ENCODE results near the gene BMP7. TPM values are rescaled to one million over a fixed set of nuclear protein-coding genes. Genes with fewer than 3 reads are reported as not detected.

The BMP7 gene
- total RNA-seq, 2 experiments from 2014 or later = not detected

GRCh38 chr20:57208198-57208597 lies 58.2 kb downstream of the BMP7 start:
- H3K27ac Mint-ChIP-seq = no peak overlapping the region
- no peak overlapping the region for H3K4me3 Mint-ChIP-seq
- no peak for ATAC-seq (ENCODE audit: poor library complexity)
- H3K36me3 Mint-ChIP-seq (ENCODE audit: low read depth) = no peaks in the 10 kb centered on the region
- no peaks in the 10 kb centered on the region for H3K4me1 Mint-ChIP-seq (ENCODE audit: low read depth)
- DNase-seq = no peak
- ChIA-PET POLR2A (no interaction called here), CTCF (no interaction called here)
- Histone ChIP-seq H3K27me3 (ENCODE audit: control insufficient read depth in 1 of 2, insufficient read depth in 2 of 2, low read length in 2 of 2) (peaks cover 0 to 4% of the 10 kb centered on the region in 2 experiments), H3K27ac (ENCODE audit: low read depth in 1 of 2, low read length in 2 of 2) (no peak overlapping the region), H3K4me3 (ENCODE audit: low read length) (no peak overlapping the region), H3K36me3 (ENCODE audit: insufficient read depth, low read length) (no peaks in the 10 kb centered on the region), H3K9me3 (ENCODE audit: control insufficient read depth in 1 of 2, insufficient read depth in 1 of 2, low read length in 2 of 2) (peaks cover 0 to 4% of the 10 kb centered on the region in 2 experiments), H3K4me1 (ENCODE audit: insufficient read depth, low read length) (no peaks in the 10 kb centered on the region)
- H3K9me3 Mint-ChIP-seq = no peaks in the 10 kb centered on the region
- H3K27me3 Mint-ChIP-seq = peaks cover 23% of the 10 kb centered on the region
- intact Hi-C loops (cut with DNase I, micrococcal nuclease) = no loop called here
- TF ChIP-seq CTCF (IDR thresholded peaks at IDR 0.05) = no peak

- Histone ChIP-seq H3K27ac (ENCODE audit: low read depth in 1 of 2, low read length in 2 of 2) (no peak overlapping the region), H3K36me3 (ENCODE audit: insufficient read depth, low read length) (no peaks in the 10 kb centered on the region), H3K4me1 (ENCODE audit: insufficient read depth, low read length) (no peaks in the 10 kb centered on the region), H3K27me3 (ENCODE audit: control insufficient read depth in 1 of 2, insufficient read depth in 2 of 2, low read length in 2 of 2) (peaks cover 0 to 4% of the 10 kb centered on the region in 2 experiments), H3K9me3 (ENCODE audit: control insufficient read depth in 1 of 2, insufficient read depth in 1 of 2, low read length in 2 of 2) (peaks cover 0 to 2% of the 10 kb centered on the region in 2 experiments), H3K4me3 (ENCODE audit: low read length) (no peak overlapping the region)
- H3K27ac Mint-ChIP-seq = no peak overlapping the region
- H3K27me3 Mint-ChIP-seq = peaks cover 16% of the 10 kb centered on the region
- no peaks in the 10 kb centered on the region for H3K36me3 Mint-ChIP-seq (ENCODE audit: low read depth)
- no peak for ATAC-seq (ENCODE audit: poor library complexity)
- H3K4me1 Mint-ChIP-seq (ENCODE audit: low read depth) = no peaks in the 10 kb centered on the region
- CTCF ChIA-PET = no interaction called here
- no peaks in the 10 kb centered on the region for H3K9me3 Mint-ChIP-seq
- no peak for TF ChIP-seq CTCF (IDR thresholded peaks at IDR 0.05)
- H3K4me3 Mint-ChIP-seq = no peak overlapping the region
- DNase-seq = no peak
- intact Hi-C loops (cut with DNase I, micrococcal nuclease) = no loop called here
- POLR2A ChIA-PET = no interaction called here
Observed at GRCh38 chr20:57207251-57207650, 59.2 kb downstream of the BMP7 start.

- Mint-ChIP-seq H3K4me1 (ENCODE audit: low read depth) (no peaks in the 10 kb centered on the region), H3K27ac (no peak overlapping the region), H3K4me3 (no peak overlapping the region), H3K9me3 (no peaks in the 10 kb centered on the region), H3K27me3 (peaks cover 14% of the 10 kb centered on the region), H3K36me3 (ENCODE audit: low read depth) (no peaks in the 10 kb centered on the region)
- Histone ChIP-seq H3K36me3 (ENCODE audit: insufficient read depth, low read length) (no peaks in the 10 kb centered on the region), H3K4me3 (ENCODE audit: low read length) (no peak overlapping the region), H3K9me3 (ENCODE audit: control insufficient read depth in 1 of 2, insufficient read depth in 1 of 2, low read length in 2 of 2) (no peaks in the 10 kb centered on the region), H3K4me1 (ENCODE audit: insufficient read depth, low read length) (no peaks in the 10 kb centered on the region), H3K27ac (ENCODE audit: low read depth in 1 of 2, low read length in 2 of 2) (no peak overlapping the region), H3K27me3 (ENCODE audit: control insufficient read depth in 1 of 2, insufficient read depth in 2 of 2, low read length in 2 of 2) (peaks cover 0 to 4% of the 10 kb centered on the region in 2 experiments)
- intact Hi-C loops (cut with DNase I, micrococcal nuclease) = no loop called here
- CTCF ChIA-PET = no interaction called here
- DNase-seq = no peak
- POLR2A ChIA-PET = no interaction called here
- no peak for TF ChIP-seq CTCF (IDR thresholded peaks at IDR 0.05)
- no peak for ATAC-seq (ENCODE audit: poor library complexity)
Observed at GRCh38 chr20:57205606-57206219, 60.7 kb downstream of the BMP7 start.

Data from CD4-positive, alpha-beta T cell (primary cell).